Upper lobe of left lung (tissue), 6 donors: ENCODE data around the gene PSAP. TPM values are rescaled to one million over a fixed set of nuclear protein-coding genes. Genes with fewer than 3 reads are reported as not detected.

ENCODE experiments used
- ATAC-seq, 2 donors: fragments of 200-7000 bp; cut with Tn5 transposase; one replicate each; pipeline ENCODE4 v1.9.1; 2022; ENCODE audit warnings: mild to moderate bottlenecking in 2 of 2, moderate library complexity in 2 of 2; ENCODE audit not compliant: low FRiP score in 2 of 2
- DNase-seq, 2 donors: peaks; one replicate each; pipeline ENCODE4 v3.0.0-alpha.2; 2019 to 2020
- H3K27ac ChIP-seq, 4 donors: fragments of 200-600 bp; sonication (generic); one replicate each; pipeline ENCODE4 v1.5.1; 2016 to 2019
- H3K27me3 ChIP-seq, 4 donors: fragments of 200-600 bp; sonication (generic); one replicate each; pipeline ENCODE4 v1.5.1; 2017 to 2019
- H3K36me3 ChIP-seq, 4 donors: fragments of 200-600 bp; sonication (generic); one replicate each; pipeline ENCODE4 v1.5.1; 2016 to 2019
- H3K4me1 ChIP-seq, 4 donors: fragments of 200-600 bp; sonication (generic); one replicate each; pipeline ENCODE4 v1.5.1; 2018 to 2019
- H3K4me3 ChIP-seq, 4 donors: fragments of 200-600 bp; sonication (generic); one replicate each; pipeline ENCODE4 v1.5.1; 2017 to 2019; ENCODE audit warnings: mild to moderate bottlenecking in 2 of 4, moderate library complexity in 1 of 4
- H3K9me3 ChIP-seq, 4 donors: fragments of 200-600 bp; sonication (generic); one replicate each; pipeline ENCODE4 v1.5.1; 2018 to 2019
- EP300 ChIP-seq, 4 donors: sonication (generic); formaldehyde crosslinking; IDR thresholded peaks; one replicate each; pipeline ENCODE4 v1.5.1; 2017; ENCODE audit warnings: antibody characterized with exemption in 4 of 4, control low read depth in 2 of 4
- POLR2A ChIP-seq, 4 donors: fragments of 450-650 bp; IDR thresholded peaks; one replicate each; pipeline ENCODE4 v1.5.1; 2016 to 2017; ENCODE audit warnings: antibody characterized with exemption in 4 of 4, mild to moderate bottlenecking in 2 of 4
- POLR2AphosphoS5 ChIP-seq, 2 donors: sonication (generic); formaldehyde crosslinking; IDR thresholded peaks; one replicate each; pipeline ENCODE4 v1.5.1; 2017; ENCODE audit warnings: antibody characterized with exemption in 2 of 2
- whole genome bisulfite sequencing, 2 donors: methylation state at CpG; one replicate each; pipeline ENCODE4 v1.1.5; 2017 to 2018; 5-methylcytosine and 5-hydroxymethylcytosine counted together
- total RNA-seq, 6 donors: library from RNA; depleted of rRNA in 4 of 6; stranded (reverse); fragments of >200 nt in 4 of 6; gene quantifications; one replicate each; pipeline versions ENCODE4 v1.1.0 to v1.2.1, GENCODE V29; 2016 to 2021
- TF ChIP-seq, protein P1 (sequence below), 6 experiments: fragments of 450-650 bp in 4 of 6; fragments of 200-600 bp in 2 of 6; sonication (generic) in 2 of 6; IDR thresholded peaks; one replicate each; pipeline ENCODE4 v1.5.1; 2016 to 2019; ENCODE audit warnings: antibody characterized with exemption in 6 of 6
- donor health status: DM: no; HTN: no; CAD: no; lungs with moderate emphysema.
- donor health status: DM: no; HTN: yes; CAD: no; lungs with severe emphysema.

Gene PSAP
- total RNA-seq, 6 donors from 2014 or later, result 776 to 2,056 (median 1,236) TPM

DNA sequence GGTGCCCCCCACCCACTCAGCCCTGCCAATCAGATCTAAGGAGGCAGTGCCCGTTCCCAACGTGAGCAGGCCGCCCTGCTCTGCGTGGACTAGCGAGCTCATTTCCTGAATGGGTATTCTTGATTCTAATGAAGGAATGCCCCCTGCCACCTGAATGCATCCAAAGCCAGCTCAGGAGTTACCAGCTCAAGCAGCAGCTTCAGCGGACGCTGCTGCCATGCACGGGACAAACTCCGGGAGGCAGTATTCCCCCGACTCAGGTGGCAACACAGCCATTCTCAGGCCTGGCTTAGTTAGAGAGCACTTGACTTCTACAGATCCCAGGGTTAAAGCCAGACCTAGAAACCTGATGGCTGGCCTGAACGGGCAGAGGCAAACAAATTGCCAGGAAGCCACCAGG lies 25.8 kb downstream of the PSAP start:
- TF ChIP-seq EP300 (IDR thresholded peaks at IDR 0.05), result no peak
- TF ChIP-seq POLR2A (IDR thresholded peaks at IDR 0.05), result no peak
- no peak for TF ChIP-seq POLR2AphosphoS5 (IDR thresholded peaks at IDR 0.05)
- TF ChIP-seq, protein P1, sequence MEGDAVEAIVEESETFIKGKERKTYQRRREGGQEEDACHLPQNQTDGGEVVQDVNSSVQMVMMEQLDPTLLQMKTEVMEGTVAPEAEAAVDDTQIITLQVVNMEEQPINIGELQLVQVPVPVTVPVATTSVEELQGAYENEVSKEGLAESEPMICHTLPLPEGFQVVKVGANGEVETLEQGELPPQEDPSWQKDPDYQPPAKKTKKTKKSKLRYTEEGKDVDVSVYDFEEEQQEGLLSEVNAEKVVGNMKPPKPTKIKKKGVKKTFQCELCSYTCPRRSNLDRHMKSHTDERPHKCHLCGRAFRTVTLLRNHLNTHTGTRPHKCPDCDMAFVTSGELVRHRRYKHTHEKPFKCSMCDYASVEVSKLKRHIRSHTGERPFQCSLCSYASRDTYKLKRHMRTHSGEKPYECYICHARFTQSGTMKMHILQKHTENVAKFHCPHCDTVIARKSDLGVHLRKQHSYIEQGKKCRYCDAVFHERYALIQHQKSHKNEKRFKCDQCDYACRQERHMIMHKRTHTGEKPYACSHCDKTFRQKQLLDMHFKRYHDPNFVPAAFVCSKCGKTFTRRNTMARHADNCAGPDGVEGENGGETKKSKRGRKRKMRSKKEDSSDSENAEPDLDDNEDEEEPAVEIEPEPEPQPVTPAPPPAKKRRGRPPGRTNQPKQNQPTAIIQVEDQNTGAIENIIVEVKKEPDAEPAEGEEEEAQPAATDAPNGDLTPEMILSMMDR (IDR thresholded peaks at IDR 0.05), result no peak
- no peak for DNase-seq
- ATAC-seq, result no peak
- Histone ChIP-seq H3K4me1 (peaks cover 0 to 10% (median 7%) of the 10 kb centered on the region in 4 donors), H3K36me3 (peaks cover 52 to 100% (median 96%) of the 10 kb centered on the region in 4 donors), H3K27ac (no peak overlapping the region), H3K9me3 (no peaks in the 10 kb centered on the region), H3K4me3 (no peak overlapping the region), H3K27me3 (no peaks in the 10 kb centered on the region)
- 74 to 86% methylated on average over 6 to 11 of the region's 11 CpGs for WGBS, 2 donors

GRCh38 chr10:71824333-71824732 lies 26.7 kb downstream of the PSAP start:
- Histone ChIP-seq H3K36me3 (peaks cover 52 to 100% (median 96%) of the 10 kb centered on the region in 4 donors), H3K4me3 (no peak overlapping the region), H3K4me1 (peaks cover 0 to 10% (median 7%) of the 10 kb centered on the region in 4 donors), H3K27me3 (no peaks in the 10 kb centered on the region), H3K9me3 (no peaks in the 10 kb centered on the region), H3K27ac (no peak overlapping the region)
- no peak for TF ChIP-seq POLR2AphosphoS5 (IDR thresholded peaks at IDR 0.05)
- TF ChIP-seq POLR2A (IDR thresholded peaks at IDR 0.05), result no peak
- TF ChIP-seq, protein P1 (IDR thresholded peaks at IDR 0.05), result no peak
- TF ChIP-seq EP300 (IDR thresholded peaks at IDR 0.05), result no peak
- DNase-seq (no peak), ATAC-seq (no peak)
- WGBS, 2 donors, result 84 to 87% methylated on average over 3 of the region's 3 CpGs

- TF ChIP-seq EP300 (IDR thresholded peaks at IDR 0.05), result no peak
- no peak for TF ChIP-seq POLR2AphosphoS5 (IDR thresholded peaks at IDR 0.05)
- TF ChIP-seq, protein P1 (IDR thresholded peaks at IDR 0.05), result no peak
- TF ChIP-seq POLR2A (IDR thresholded peaks at IDR 0.05), result no peak
- Histone ChIP-seq H3K4me1 (peaks cover 0 to 10% (median 5%) of the 10 kb centered on the region in 4 donors), H3K4me3 (no peak overlapping the region), H3K27ac (peak overlapping the region in 1 of 4 donors; percentile 40), H3K36me3 (peaks cover 47 to 100% (median 96%) of the 10 kb centered on the region in 4 donors), H3K9me3 (no peaks in the 10 kb centered on the region), H3K27me3 (no peaks in the 10 kb centered on the region)
- DNase-seq, result no peak
- 84 to 100% methylated on average over 2 to 4 of the region's 4 CpGs for WGBS, 2 donors
- no peak for ATAC-seq
Measured at GRCh38 chr10:71823356-71823755, 27.7 kb downstream of the PSAP start.

- peaks cover 46 to 100% (median 96%) of the 10 kb centered on the region in 4 donors for H3K36me3 ChIP-seq
- no peak for DNase-seq
- no peak overlapping the region for H3K4me3 ChIP-seq
- no peak for TF ChIP-seq POLR2AphosphoS5 (IDR thresholded peaks at IDR 0.05)
- TF ChIP-seq EP300 (IDR thresholded peaks at IDR 0.05), result no peak
- TF ChIP-seq POLR2A (IDR thresholded peaks at IDR 0.05), result no peak
- TF ChIP-seq, protein P1 (IDR thresholded peaks at IDR 0.05), result no peak
- 81 to 85% methylated on average over 8 to 9 of the region's 9 CpGs for WGBS, 2 donors
- no peak for ATAC-seq
- H3K4me1 ChIP-seq, result peaks cover 0 to 10% (median 5%) of the 10 kb centered on the region in 4 donors
- H3K27me3 ChIP-seq, result no peaks in the 10 kb centered on the region
- no peak overlapping the region for H3K27ac ChIP-seq
- H3K9me3 ChIP-seq, result no peaks in the 10 kb centered on the region
Measured at GRCh38 chr10:71821909-71822763, 28.9 kb downstream of the PSAP start.
